Uterus (tissue), 2 donors: ENCODE data around the gene PTCH2.

Experiments used
- POLR2A ChIP-seq, 2 donors: fragments of 450-650 bp; IDR thresholded peaks; one replicate each; pipeline ENCODE4 v1.6.1; 2016; ENCODE audit warnings: antibody characterized with exemption in 2 of 2, mild to moderate bottlenecking in 1 of 2, moderate library complexity in 1 of 2
- TF ChIP-seq, protein P1 (sequence below), 4 experiments: fragments of 200-600 bp in 2 of 4; fragments of 450-650 bp in 2 of 4; sonication (generic) in 2 of 4; IDR thresholded peaks; one replicate each; pipeline ENCODE4 v1.5.1; 2016 to 2019; ENCODE audit warnings: antibody characterized with exemption in 4 of 4, mild to moderate bottlenecking in 2 of 4, moderate library complexity in 1 of 4

DNA sequence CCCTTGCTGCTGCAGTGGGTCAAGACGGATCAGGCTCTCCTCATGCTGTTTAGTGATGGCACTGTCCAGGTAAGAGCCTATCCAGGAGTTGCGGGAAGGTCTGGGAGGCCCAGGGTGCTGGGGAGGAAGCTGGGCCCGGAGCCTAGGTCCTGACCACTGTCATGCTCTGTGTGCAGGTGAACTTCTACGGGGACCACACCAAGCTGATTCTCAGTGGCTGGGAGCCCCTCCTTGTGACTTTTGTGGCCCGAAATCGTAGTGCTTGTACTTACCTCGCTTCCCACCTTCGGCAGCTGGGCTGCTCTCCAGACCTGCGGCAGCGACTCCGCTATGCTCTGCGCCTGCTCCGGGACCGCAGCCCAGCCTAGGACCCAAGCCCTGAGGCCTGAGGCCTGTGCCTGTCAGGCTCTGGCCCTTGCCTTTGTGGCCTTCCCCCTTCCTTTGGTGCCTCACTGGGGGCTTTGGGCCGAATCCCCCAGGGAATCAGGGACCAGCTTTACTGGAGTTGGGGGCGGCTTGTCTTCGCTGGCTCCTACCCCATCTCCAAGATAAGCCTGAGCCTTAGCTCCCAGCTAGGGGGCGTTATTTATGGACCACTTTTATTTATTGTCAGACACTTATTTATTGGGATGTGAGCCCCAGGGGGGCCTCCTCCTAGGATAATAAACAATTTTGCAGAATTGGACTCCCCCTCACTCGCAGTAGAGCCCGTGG is 37.6 kb downstream of the PTCH2 start:
- TF ChIP-seq, protein P1, sequence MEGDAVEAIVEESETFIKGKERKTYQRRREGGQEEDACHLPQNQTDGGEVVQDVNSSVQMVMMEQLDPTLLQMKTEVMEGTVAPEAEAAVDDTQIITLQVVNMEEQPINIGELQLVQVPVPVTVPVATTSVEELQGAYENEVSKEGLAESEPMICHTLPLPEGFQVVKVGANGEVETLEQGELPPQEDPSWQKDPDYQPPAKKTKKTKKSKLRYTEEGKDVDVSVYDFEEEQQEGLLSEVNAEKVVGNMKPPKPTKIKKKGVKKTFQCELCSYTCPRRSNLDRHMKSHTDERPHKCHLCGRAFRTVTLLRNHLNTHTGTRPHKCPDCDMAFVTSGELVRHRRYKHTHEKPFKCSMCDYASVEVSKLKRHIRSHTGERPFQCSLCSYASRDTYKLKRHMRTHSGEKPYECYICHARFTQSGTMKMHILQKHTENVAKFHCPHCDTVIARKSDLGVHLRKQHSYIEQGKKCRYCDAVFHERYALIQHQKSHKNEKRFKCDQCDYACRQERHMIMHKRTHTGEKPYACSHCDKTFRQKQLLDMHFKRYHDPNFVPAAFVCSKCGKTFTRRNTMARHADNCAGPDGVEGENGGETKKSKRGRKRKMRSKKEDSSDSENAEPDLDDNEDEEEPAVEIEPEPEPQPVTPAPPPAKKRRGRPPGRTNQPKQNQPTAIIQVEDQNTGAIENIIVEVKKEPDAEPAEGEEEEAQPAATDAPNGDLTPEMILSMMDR (IDR thresholded peaks at IDR 0.05), result no peak
- TF ChIP-seq POLR2A (IDR thresholded peaks at IDR 0.05), result no peak
